CD14-positive monocyte (primary cell): ENCODE measurements around the gene METTL16. TPM values are rescaled to one million over a fixed set of nuclear protein-coding genes. Genes with fewer than 3 reads are reported as not detected.

ENCODE experiments used
- DNase-seq, 3 donors: peaks; one replicate each; pipeline ENCODE4 v3.0.0-alpha.2; 2011 to 2022
- H2AFZ ChIP-seq: 2 replicates; pipeline ENCODE4 v1.6.0; 2012; ENCODE audit warnings: mild to moderate bottlenecking, low read depth, low read length, inconsistent platforms; ENCODE audit not compliant: insufficient read depth, poor library complexity, severe bottlenecking
- H3K27ac ChIP-seq, 2 donors: 1 replicate in 1 of 2; 2 replicates in 1 of 2; pipeline ENCODE4 v1.5.1; 2012 to 2013; ENCODE audit warnings: low read length in 2 of 2, control low read depth in 1 of 2, inconsistent platforms in 1 of 2, low read depth in 1 of 2, mild to moderate bottlenecking in 1 of 2
- H3K27me3 ChIP-seq, 2 donors: one replicate each; pipeline versions ENCODE4 v1.6.0 to v1.6.1; 2011 to 2013; ENCODE audit warnings: low read length in 2 of 2; ENCODE audit not compliant: control insufficient read depth in 2 of 2, insufficient read depth in 2 of 2
- H3K36me3 ChIP-seq, 2 donors: replicated peaks in 1 of 2; 1 replicate in 1 of 2; 2 replicates in 1 of 2; pipeline versions ENCODE4 v1.5.1 to v1.6.1; 2012 to 2013; ENCODE audit warnings: low read length in 2 of 2, control low read depth in 1 of 2, inconsistent platforms in 1 of 2, mild to moderate bottlenecking in 1 of 2; ENCODE audit not compliant: insufficient read depth in 2 of 2, control insufficient read depth in 1 of 2
- H3K4me1 ChIP-seq, 2 donors: 1 replicate in 1 of 2; 2 replicates in 1 of 2; pipeline versions ENCODE4 v1.5.1 to v1.6.1; 2012 to 2013; ENCODE audit warnings: low read length in 2 of 2, control low read depth in 1 of 2, inconsistent platforms in 1 of 2, mild to moderate bottlenecking in 1 of 2, moderate library complexity in 1 of 2; ENCODE audit not compliant: insufficient read depth in 2 of 2, control insufficient read depth in 1 of 2
- H3K4me2 ChIP-seq: replicated peaks from 2 replicates; pipeline ENCODE3; 2012; ENCODE audit warnings: low read length, moderate library complexity, mild to moderate bottlenecking; ENCODE audit not compliant: poor library complexity, severe bottlenecking; ENCODE audit errors: extremely low read depth
- H3K4me3 ChIP-seq, 3 experiments: fragments of 200-600 bp in 1 of 3; sonication (generic) in 1 of 3; replicated peaks in 1 of 3; 1 replicate in 2 of 3; 2 replicates in 1 of 3; pipeline ENCODE4 v1.5.1; 2011 to 2013; ENCODE audit warnings: low read length in 3 of 3, mild to moderate bottlenecking in 3 of 3, control low read depth in 2 of 3, low read depth in 2 of 3, inconsistent platforms in 1 of 3, moderate library complexity in 1 of 3
- H3K79me2 ChIP-seq: 2 replicates; pipeline ENCODE4 v1.6.0; 2012; ENCODE audit warnings: mild to moderate bottlenecking, control low read depth, inconsistent platforms, low read length, moderate library complexity; ENCODE audit not compliant: insufficient read depth
- H3K9ac ChIP-seq: 2 replicates; pipeline ENCODE4 v1.6.0; 2017; ENCODE audit warnings: low read length, mild to moderate bottlenecking; ENCODE audit not compliant: insufficient read depth, poor library complexity, severe bottlenecking
- H3K9me3 ChIP-seq, 2 donors: replicated peaks in 1 of 2; 1 replicate in 1 of 2; 2 replicates in 1 of 2; pipeline versions ENCODE4 v1.5.1 to v1.6.1; 2012 to 2013; ENCODE audit warnings: low read length in 2 of 2, control low read depth in 1 of 2; ENCODE audit not compliant: control insufficient read depth in 1 of 2, insufficient read depth in 1 of 2
- H4K20me1 ChIP-seq: 2 replicates; pipeline ENCODE4 v1.6.0; 2012; ENCODE audit warnings: mild to moderate bottlenecking, low read length, control low read depth, moderate library complexity; ENCODE audit not compliant: insufficient read depth
- H3K27ac Mint-ChIP-seq, 7 donors: one replicate each; pipeline ENCODE4 v1.8.0; 2020; ENCODE audit warnings: mild to moderate bottlenecking in 7 of 7, mixed read lengths in 7 of 7, moderate library complexity in 6 of 7, inconsistent platforms in 2 of 7
- H3K27me3 Mint-ChIP-seq, 3 donors: one replicate each; pipeline ENCODE4 v1.8.0; 2021 to 2022; ENCODE audit warnings: low read depth in 3 of 3, mild to moderate bottlenecking in 3 of 3, mixed read lengths in 3 of 3, moderate library complexity in 3 of 3, inconsistent platforms in 1 of 3
- H3K36me3 Mint-ChIP-seq, 2 donors: one replicate each; pipeline ENCODE4 v1.8.0; 2020; ENCODE audit warnings: mixed read lengths in 2 of 2, inconsistent platforms in 1 of 2, mild to moderate bottlenecking in 1 of 2
- H3K4me1 Mint-ChIP-seq: one replicate; pipeline ENCODE4 v1.8.0; 2020; ENCODE audit warnings: mild to moderate bottlenecking, mixed read lengths
- H3K4me3 Mint-ChIP-seq, 2 donors: one replicate each; pipeline ENCODE4 v1.8.0; 2020; ENCODE audit warnings: mild to moderate bottlenecking in 2 of 2, mixed read lengths in 2 of 2, moderate library complexity in 1 of 2
- H3K9me3 Mint-ChIP-seq, 7 donors: one replicate each; pipeline ENCODE4 v1.8.0; 2020 to 2022; ENCODE audit warnings: mixed read lengths in 7 of 7, mild to moderate bottlenecking in 6 of 7, moderate library complexity in 6 of 7, inconsistent platforms in 2 of 7
- CTCF ChIP-seq: fragments of 200-600 bp; IDR thresholded peaks from one replicate; pipeline ENCODE4 v1.8.0; 2022; ENCODE audit warnings: antibody characterized with exemption, mild to moderate bottlenecking
- WGBS: methylation state at CpG from one replicate; pipeline ENCODE4 v1.1.5; 2013; ENCODE audit warnings: missing lambda C conversion rate; ENCODE audit not compliant: insufficient coverage; 5-methylcytosine and 5-hydroxymethylcytosine counted together
- intact Hi-C, 2 donors: fragments of 100-400 bp; cut with micrococcal nuclease; formaldehyde crosslinking; loops; one replicate each; pipeline versions ENCODE4 v1.15.0 to v1.15.1; 2023
- polyA plus RNA-seq, 3 donors: library from polyadenylated mRNA; depleted of rRNA in 1 of 3; unstranded in 2 of 3; stranded (reverse) in 1 of 3; fragments of 300-500 nt in 2 of 3; fragments of >200 nt in 1 of 3; fragmentation: Illumina TruSeq in 2 of 3; gene quantifications; 1 replicate in 2 of 3; 2 replicates in 1 of 3; pipeline ENCODE4 v1.2.3, GENCODE V29; 2012 to 2021

Gene METTL16
- polyA plus RNA-seq, 3 donors: 3.0 to 8.0 (median 4.7) TPM

- Mint-ChIP-seq H3K4me1 (peaks cover 65% of the 10 kb centered on the region), H3K27ac (peak overlapping the region; percentile 98 to 100 (median 100)), H3K4me3 (peak overlapping the region; percentile 90 to 99), H3K36me3 (peaks cover 10 to 12% of the 10 kb centered on the region in 2 donors), H3K27me3 (peaks cover 0 to 7% (median 0%) of the 10 kb centered on the region in 3 donors), H3K9me3 (peaks cover 0 to 5% (median 0%) of the 10 kb centered on the region in 7 donors)
- under 1% methylated on average over 63 of the region's 72 CpGs for WGBS
- Histone ChIP-seq H2AFZ (peak overlapping the region; percentile 54), H3K79me2 (peaks cover 33% of the 10 kb centered on the region), H3K4me3 (peak overlapping the region; percentile 37 to 98 (median 55)), H3K4me1 (peaks cover 64 to 73% of the 10 kb centered on the region in 2 donors), H3K9ac (peak overlapping the region; percentile 100), H3K27ac (peak overlapping the region; percentile 96 to 100), H3K27me3 (no peaks in the 10 kb centered on the region), H4K20me1 (peaks cover 13% of the 10 kb centered on the region), H3K9me3 (no peaks in the 10 kb centered on the region), H3K36me3 (no peaks in the 10 kb centered on the region), H3K4me2 (peak overlapping the region; percentile 97)
- intact Hi-C loops: loop anchor here (1.0 kb wide), 2 partner anchors 9 to 15 kb away; no protein-coding TSS in a partner anchor
- no peak for TF ChIP-seq CTCF
- DNase-seq: peak; percentile 98 to 99 (median 99)
Observed at GRCh38 chr17:2401426-2402221, 110.1 kb downstream of the METTL16 start.

GRCh38 chr17:2400877-2401425, 110.7 kb downstream of the METTL16 start, which contains the start of gene MNT:
Gene MNT (minus strand): TSS chr17:2401060. CDS start chr17:2400712, 348 bp downstream.
- peak within 1 kb of the TSS; percentile 54 for H2AFZ ChIP-seq
- H3K9me3 Mint-ChIP-seq: peaks cover 0 to 5% (median 0%) of the 10 kb centered on the region in 7 donors
- H3K36me3 ChIP-seq: no peaks in the 10 kb centered on the region
- H3K9me3 ChIP-seq: no peaks in the 10 kb centered on the region
- H3K4me3 Mint-ChIP-seq: peak within 1 kb of the TSS; percentile 99
- H3K27ac Mint-ChIP-seq: peak within 1 kb of the TSS; percentile 99 to 100 (median 100)
- peak; percentile 90 to 96 (median 94) for DNase-seq
- peaks cover 62% of the 10 kb centered on the region for H3K4me1 Mint-ChIP-seq
- peak within 1 kb of the TSS; percentile 96 to 100 for H3K27ac ChIP-seq
- TF ChIP-seq CTCF: no peak
- 0% methylated on average over 49 of the region's 51 CpGs for WGBS
- H4K20me1 ChIP-seq: peaks cover 19% of the 10 kb centered on the region
- H3K27me3 ChIP-seq: no peaks in the 10 kb centered on the region
- intact Hi-C loops: loop anchor here (1.0 kb wide), 1 partner anchor 9 kb away; no protein-coding TSS in a partner anchor
- peak within 1 kb of the TSS; percentile 100 for H3K9ac ChIP-seq
- peak within 1 kb of the TSS; percentile 97 for H3K4me2 ChIP-seq
- H3K4me3 ChIP-seq: peak within 1 kb of the TSS; percentile 90 to 98 (median 95)
- H3K4me1 ChIP-seq: peaks cover 68 to 73% of the 10 kb centered on the region in 2 donors
- H3K27me3 Mint-ChIP-seq: peaks cover 0 to 9% (median 0%) of the 10 kb centered on the region in 3 donors
- peaks cover 40% of the 10 kb centered on the region for H3K79me2 ChIP-seq
- peaks cover 7 to 14% of the 10 kb centered on the region in 2 donors for H3K36me3 Mint-ChIP-seq
